Measurements from ENCODE around the gene SYT12. TPM values are rescaled to one million over a fixed set of nuclear protein-coding genes. Genes with fewer than 3 reads are reported as not detected.
A peak's percentile ranks its signal among the peaks of the same experiment; 100 is the strongest.

Gene SYT12
- total and polyA plus RNA-seq, 2 of the 13 experiments (the other 11 are each of a cell fraction or from before 2014, with no cell fraction given): 0.01 to 0.02 TPM

DNA sequence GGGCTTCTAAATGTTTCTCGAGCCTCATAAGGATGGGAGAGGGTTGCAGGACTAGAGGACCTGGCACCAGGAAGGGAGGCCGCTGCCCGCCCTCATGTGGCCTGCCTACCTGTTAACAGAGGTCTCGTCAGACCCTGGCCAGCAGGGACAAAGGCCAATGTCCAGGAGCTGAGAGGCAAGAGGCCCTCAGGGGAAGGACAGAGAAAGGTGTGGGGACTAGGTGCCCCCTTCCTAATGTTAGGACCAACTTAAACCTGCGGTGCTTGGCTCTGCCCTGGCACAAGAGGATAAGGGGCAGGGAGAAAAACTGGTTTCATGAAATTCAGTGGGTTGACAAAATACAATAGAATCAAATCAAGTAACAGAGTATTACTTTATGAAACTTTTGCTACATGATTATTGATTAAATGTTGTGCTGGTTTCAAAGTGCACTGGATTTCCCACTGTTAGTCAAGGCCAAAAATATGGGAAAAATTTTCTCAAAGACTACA lies 20.0 kb upstream of the SYT12 start (continued):
- TF ChIP-seq, protein P1, sequence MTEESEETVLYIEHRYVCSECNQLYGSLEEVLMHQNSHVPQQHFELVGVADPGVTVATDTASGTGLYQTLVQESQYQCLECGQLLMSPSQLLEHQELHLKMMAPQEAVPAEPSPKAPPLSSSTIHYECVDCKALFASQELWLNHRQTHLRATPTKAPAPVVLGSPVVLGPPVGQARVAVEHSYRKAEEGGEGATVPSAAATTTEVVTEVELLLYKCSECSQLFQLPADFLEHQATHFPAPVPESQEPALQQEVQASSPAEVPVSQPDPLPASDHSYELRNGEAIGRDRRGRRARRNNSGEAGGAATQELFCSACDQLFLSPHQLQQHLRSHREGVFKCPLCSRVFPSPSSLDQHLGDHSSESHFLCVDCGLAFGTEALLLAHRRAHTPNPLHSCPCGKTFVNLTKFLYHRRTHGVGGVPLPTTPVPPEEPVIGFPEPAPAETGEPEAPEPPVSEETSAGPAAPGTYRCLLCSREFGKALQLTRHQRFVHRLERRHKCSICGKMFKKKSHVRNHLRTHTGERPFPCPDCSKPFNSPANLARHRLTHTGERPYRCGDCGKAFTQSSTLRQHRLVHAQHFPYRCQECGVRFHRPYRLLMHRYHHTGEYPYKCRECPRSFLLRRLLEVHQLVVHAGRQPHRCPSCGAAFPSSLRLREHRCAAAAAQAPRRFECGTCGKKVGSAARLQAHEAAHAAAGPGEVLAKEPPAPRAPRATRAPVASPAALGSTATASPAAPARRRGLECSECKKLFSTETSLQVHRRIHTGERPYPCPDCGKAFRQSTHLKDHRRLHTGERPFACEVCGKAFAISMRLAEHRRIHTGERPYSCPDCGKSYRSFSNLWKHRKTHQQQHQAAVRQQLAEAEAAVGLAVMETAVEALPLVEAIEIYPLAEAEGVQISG (CRISPR knock-in tag; IDR thresholded peaks at IDR 0.05): 0 out of 2 replicates have a peak, but pooled peaks have one; percentile 16
- TF ChIP-seq ZNF296 (CRISPR knock-in tag; conservative IDR thresholded peaks at IDR 0.05) (0 out of 2 replicates have a peak, but pooled peaks have one; percentile 52), SOX5 (CRISPR knock-in tag; IDR thresholded peaks at IDR 0.05; ENCODE audit: borderline replicate concordance) (0 out of 2 replicates have a peak, but pooled peaks have one; percentile 11), MTA1 (CRISPR knock-in tag; IDR thresholded peaks at IDR 0.05; ENCODE audit: borderline replicate concordance) (0 out of 2 replicates have a peak, but pooled peaks have one; percentile 41), ZNF589 (CRISPR knock-in tag; conservative IDR thresholded peaks at IDR 0.05) (no peak), RXRB (CRISPR knock-in tag; IDR thresholded peaks at IDR 0.05; ENCODE audit: borderline replicate concordance) (peak; percentile 45), RBAK (CRISPR knock-in tag; IDR thresholded peaks at IDR 0.05) (no peak), ZNF777 (CRISPR knock-in tag; IDR thresholded peaks at IDR 0.05) (no peak), LCORL (IDR thresholded peaks at IDR 0.05) (no peak), LCORL (CRISPR knock-in tag; IDR thresholded peaks at IDR 0.05) (peak; percentile 51; the same call in 1 of the 2 replicates), NFE2L1 (CRISPR knock-in tag; IDR thresholded peaks at IDR 0.05; ENCODE audit: borderline replicate concordance) (no peak), ARNT2 (CRISPR knock-in tag; IDR thresholded peaks at IDR 0.05; ENCODE audit: low read depth) (no peak)
- TF ChIP-seq, protein P2, sequence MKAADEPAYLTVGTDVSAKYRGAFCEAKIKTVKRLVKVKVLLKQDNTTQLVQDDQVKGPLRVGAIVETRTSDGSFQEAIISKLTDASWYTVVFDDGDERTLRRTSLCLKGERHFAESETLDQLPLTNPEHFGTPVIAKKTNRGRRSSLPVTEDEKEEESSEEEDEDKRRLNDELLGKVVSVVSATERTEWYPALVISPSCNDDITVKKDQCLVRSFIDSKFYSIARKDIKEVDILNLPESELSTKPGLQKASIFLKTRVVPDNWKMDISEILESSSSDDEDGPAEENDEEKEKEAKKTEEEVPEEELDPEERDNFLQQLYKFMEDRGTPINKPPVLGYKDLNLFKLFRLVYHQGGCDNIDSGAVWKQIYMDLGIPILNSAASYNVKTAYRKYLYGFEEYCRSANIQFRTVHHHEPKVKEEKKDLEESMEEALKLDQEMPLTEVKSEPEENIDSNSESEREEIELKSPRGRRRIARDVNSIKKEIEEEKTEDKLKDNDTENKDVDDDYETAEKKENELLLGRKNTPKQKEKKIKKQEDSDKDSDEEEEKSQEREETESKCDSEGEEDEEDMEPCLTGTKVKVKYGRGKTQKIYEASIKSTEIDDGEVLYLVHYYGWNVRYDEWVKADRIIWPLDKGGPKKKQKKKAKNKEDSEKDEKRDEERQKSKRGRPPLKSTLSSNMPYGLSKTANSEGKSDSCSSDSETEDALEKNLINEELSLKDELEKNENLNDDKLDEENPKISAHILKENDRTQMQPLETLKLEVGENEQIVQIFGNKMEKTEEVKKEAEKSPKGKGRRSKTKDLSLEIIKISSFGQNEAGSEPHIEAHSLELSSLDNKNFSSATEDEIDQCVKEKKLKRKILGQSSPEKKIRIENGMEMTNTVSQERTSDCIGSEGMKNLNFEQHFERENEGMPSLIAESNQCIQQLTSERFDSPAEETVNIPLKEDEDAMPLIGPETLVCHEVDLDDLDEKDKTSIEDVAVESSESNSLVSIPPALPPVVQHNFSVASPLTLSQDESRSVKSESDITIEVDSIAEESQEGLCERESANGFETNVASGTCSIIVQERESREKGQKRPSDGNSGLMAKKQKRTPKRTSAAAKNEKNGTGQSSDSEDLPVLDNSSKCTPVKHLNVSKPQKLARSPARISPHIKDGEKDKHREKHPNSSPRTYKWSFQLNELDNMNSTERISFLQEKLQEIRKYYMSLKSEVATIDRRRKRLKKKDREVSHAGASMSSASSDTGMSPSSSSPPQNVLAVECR (CRISPR knock-in tag; IDR thresholded peaks at IDR 0.05; ENCODE audit: borderline replicate concordance): no peak
- TF ChIP-seq, protein P3, sequence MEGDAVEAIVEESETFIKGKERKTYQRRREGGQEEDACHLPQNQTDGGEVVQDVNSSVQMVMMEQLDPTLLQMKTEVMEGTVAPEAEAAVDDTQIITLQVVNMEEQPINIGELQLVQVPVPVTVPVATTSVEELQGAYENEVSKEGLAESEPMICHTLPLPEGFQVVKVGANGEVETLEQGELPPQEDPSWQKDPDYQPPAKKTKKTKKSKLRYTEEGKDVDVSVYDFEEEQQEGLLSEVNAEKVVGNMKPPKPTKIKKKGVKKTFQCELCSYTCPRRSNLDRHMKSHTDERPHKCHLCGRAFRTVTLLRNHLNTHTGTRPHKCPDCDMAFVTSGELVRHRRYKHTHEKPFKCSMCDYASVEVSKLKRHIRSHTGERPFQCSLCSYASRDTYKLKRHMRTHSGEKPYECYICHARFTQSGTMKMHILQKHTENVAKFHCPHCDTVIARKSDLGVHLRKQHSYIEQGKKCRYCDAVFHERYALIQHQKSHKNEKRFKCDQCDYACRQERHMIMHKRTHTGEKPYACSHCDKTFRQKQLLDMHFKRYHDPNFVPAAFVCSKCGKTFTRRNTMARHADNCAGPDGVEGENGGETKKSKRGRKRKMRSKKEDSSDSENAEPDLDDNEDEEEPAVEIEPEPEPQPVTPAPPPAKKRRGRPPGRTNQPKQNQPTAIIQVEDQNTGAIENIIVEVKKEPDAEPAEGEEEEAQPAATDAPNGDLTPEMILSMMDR (CRISPR knock-in tag; IDR thresholded peaks at IDR 0.05): peak; percentile 53
- TF ChIP-seq, protein P4, sequence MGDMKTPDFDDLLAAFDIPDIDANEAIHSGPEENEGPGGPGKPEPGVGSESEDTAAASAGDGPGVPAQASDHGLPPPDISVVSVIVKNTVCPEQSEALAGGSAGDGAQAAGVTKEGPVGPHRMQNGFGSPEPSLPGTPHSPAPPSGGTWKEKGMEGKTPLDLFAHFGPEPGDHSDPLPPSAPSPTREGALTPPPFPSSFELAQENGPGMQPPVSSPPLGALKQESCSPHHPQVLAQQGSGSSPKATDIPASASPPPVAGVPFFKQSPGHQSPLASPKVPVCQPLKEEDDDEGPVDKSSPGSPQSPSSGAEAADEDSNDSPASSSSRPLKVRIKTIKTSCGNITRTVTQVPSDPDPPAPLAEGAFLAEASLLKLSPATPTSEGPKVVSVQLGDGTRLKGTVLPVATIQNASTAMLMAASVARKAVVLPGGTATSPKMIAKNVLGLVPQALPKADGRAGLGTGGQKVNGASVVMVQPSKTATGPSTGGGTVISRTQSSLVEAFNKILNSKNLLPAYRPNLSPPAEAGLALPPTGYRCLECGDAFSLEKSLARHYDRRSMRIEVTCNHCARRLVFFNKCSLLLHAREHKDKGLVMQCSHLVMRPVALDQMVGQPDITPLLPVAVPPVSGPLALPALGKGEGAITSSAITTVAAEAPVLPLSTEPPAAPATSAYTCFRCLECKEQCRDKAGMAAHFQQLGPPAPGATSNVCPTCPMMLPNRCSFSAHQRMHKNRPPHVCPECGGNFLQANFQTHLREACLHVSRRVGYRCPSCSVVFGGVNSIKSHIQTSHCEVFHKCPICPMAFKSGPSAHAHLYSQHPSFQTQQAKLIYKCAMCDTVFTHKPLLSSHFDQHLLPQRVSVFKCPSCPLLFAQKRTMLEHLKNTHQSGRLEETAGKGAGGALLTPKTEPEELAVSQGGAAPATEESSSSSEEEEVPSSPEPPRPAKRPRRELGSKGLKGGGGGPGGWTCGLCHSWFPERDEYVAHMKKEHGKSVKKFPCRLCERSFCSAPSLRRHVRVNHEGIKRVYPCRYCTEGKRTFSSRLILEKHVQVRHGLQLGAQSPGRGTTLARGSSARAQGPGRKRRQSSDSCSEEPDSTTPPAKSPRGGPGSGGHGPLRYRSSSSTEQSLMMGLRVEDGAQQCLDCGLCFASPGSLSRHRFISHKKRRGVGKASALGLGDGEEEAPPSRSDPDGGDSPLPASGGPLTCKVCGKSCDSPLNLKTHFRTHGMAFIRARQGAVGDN (CRISPR knock-in tag; IDR thresholded peaks at IDR 0.05): peak; percentile 53

All from HepG2 (cell line).